ENCODE data around the gene SACM1L.
"Not testable (repeated sequence)": the region's sequence is repeated elsewhere in the genome, so short reads cannot be mapped to it uniquely, and the experiment has no call there.

Gene SACM1L

GRCh38 chr3:45746165-45746776 is 57.1 kb downstream of the SACM1L start:
- no peak for DNase-seq

DNA sequence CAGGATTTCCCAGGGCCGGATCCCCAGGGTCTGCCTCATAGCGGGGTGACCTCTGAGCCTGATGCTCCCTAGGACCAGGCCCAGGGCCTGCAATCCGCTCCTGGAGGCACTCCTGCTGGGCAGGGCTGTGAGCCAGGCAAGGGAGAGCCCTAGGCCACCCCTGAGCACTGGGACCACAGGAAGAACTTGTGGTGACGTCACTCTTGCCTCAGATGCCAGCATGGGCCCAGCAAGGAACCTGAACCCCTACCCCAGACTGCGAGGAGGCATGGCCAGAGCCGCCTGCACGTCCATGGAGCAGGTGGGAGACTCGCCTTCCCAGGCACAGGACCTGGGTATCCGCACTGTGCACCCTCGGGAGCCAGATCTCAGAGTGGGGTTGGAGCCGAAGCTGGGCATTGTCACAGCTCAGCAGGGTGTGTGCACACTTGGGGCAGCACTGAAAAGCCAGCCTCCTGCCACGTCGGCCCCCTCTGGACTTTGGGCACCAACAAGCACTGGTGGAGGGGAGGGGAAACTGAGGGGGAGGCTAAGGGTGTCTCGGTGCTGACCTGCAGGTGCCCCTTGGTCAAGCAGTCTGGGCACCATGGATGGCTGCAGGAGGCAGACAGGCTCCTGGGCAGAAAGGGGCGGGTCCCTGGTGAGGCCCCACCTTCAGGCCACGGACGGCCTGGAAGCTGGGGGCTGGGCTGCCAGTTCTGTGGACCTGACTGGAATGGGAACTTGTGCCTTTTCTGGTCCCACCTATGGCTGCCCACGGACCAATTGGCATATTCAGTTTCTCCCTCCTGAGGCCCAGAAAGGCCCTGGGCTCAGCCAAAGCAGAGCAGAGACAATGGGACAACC is 57.8 kb downstream of the SACM1L start:
- DNase-seq = no peak

GRCh38 chr3:45748068-45748467 is 58.9 kb downstream of the SACM1L start:
- DNase-seq = no peak

- DNase-seq = not testable (repeated sequence)
These were observed 59.9 kb downstream of the SACM1L start for GRCh38 chr3:45749036-45749600.

- DNase-seq = no peak
These were observed 60.7 kb downstream of the SACM1L start for GRCh38 chr3:45749880-45750279.

DNA sequence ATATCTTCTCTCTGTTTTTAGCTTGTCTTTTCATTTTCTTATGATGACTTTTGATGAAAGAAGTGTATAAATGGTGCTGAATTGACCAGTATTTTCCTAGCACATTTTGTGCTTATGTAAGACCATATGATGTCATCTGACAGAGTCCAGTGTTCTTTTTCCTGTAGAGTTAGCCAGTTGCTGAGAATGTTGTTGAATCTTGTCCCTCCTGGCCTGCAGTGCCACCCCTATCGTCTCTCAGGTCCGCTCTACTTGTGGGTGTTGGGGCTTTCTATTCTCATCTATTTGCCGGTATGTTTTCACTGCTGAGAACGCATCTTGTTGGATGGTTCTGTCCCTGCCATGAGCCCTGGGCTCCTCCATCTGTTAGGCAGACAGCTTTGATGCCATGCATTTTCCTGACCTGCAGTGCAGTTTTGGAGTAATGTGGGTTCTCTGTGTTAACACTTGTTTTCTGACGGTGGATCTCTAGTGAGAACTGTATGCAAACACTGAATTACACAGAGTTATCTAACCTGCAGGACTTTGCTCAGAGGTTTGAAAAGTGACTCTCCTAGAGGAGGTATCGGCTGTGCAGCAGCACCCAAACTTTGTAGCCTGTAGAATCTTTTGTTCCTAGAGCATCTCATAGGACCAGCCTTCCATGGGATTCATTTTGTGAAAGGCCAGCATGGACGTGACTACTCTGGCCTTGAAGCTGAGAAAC is 62.5 kb downstream of the SACM1L start:
- no peak for DNase-seq

- DNase-seq = no peak
These were observed 63.9 kb downstream of the SACM1L start for GRCh38 chr3:45753095-45753494.

DNA sequence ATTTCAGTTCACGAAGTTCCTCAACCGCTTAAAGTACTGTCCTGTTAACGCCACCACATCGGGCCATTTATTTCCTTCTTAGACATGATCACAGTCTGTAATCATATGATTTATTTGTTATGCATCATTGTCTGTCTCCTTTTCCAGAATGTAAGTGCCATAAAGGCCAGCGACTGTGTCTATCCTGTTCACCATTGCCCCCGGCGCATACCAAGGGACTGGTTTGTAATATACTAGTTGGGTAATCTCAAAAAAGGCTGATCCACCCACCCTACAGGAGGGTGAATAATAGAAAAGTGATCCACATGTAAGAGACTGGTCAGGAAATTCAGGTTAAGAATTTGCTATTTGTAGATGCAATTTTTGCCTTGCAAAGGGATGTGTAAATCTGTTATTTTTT is 65.3 kb downstream of the SACM1L start:
- DNase-seq = no peak

DNA sequence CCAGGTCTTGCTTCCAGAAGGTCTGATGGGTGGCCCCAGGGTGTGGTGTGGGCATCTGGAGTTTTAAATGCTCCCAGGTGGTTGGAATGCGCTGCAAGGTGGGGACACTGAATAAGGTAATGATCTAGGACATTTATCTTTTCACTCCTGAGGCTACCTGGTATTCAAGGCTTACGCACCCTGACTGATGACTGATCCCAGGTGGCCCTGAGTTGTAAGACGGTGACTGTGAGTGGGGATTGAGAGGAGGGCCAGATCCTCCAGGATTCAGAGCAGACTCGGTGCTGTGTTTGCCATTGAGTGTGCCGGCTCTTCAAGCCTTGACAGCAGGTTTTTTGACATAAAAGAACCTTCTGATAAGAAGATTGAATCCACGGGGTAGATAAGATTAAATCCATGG is 66.9 kb downstream of the SACM1L start:
- no peak for DNase-seq

GRCh38 chr3:45757141-45757540 is 67.9 kb downstream of the SACM1L start:
- DNase-seq = not testable (repeated sequence)

DNA sequence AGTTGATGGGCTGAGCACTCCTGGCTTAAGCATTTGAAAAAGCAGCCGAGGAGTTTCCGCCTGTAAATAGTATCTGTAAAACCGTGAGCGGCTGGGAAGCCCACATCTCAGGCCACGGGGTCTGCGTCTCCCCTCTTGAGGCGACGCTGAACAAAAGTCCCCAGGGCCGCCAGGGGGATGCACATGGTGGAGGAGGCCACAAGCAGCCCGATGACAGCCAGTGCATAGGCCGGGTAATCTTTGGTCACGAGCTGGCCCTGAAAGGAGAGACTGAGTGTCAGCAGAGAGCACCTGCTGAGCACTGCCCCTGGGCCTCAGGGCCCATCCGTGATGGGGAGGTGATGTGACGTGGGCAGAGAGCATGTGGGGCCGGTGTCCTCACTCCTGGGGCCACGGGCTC is 69.7 kb downstream of the SACM1L start:
- no peak for DNase-seq

DNA sequence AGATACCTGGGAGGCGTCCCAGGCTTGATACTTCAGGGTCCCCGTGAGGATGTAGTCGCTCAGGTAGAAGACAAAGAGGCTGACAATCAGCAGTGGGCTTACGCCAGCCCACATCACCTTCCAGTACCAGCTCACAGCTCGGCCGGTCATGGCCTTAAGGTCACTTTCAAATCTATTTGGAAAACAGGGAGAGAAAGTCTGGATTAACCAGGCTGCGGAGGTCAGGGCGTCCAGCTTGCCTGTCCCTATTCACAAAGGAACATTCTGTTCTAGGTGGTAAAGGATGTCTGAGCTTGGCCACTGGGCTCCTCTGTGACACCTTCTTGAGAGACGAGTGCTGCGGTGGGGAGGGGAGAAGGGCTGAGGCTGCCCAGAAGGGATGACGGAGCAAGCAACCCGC is 70.7 kb downstream of the SACM1L start:
- DNase-seq = no peak

DNA sequence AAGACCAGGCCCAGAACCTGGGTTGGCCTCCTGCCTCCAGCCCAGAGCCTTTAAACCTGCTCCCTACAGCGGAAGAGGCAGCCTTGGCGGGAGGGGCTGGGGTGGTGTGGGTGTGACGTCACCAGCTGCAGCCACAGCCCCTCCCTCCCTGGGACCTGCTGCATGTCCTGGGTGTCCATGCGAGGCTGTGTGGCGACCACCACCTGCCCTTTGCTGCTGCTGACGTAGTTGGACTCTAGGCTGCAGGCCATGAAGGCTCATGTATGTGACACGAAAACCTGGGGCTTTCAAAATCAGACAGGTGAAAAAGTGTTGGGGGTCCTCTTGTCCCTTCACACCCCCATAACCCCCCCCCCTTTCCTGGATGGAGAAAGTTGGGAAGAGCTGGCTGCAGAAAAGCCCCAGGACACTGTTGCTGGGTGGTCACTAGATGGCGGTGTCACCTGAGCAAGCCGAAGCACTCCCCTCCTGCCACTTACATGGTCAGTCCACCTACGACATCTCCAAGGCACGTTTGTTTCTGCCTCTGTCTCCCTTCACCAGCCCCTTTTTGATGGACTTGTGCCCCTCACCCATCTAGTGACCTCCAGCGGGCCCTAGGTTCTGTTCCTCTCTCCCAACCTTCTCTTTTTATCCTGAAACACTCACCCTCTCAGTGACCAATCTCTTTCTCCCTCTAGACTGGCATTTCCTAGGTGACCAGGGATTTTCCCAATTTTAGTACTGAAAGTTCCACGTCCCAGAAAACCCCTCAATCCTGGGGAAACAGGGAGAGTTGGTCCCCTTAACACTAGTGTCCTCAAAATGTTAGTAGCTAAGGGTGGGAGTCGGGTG is 71.9 kb downstream of the SACM1L start:
- DNase-seq = peak; percentile 77

GRCh38 chr3:45761831-45762230 is 72.6 kb downstream of the SACM1L start:
- DNase-seq = no peak

DNA sequence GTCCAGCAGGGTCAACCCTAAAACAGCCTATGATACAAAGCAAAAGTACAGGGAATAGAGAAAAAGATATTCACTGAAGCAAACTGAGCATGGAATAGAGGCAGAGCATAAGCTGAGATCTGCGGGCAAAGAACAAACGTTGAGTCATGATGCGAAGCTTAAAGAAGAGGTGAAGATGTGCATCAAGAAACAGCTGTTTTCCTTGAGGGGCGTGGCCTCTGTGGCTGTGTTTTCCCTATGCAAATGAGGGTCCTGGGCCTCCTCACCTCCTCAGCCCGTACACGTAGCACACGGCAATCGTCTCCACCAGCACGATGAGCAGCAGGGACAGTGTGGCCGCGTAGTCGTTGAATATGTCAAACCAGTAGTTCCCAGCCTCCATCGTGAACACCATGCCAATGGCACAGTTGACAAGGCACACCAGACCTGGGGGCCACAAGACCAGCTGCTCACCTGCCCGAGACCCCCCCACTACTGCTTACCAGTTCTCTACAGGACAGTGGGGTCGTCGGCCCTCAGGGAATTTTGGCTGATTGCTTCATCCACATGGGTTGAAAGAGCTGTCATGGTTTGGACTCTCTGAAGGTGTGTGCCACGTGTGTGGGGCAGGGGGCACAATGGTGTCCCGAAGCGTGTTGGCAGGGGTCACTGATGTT is 73.6 kb downstream of the SACM1L start:
- DNase-seq = no peak

GRCh38 chr3:45763303-45763675 is 74.1 kb downstream of the SACM1L start:
- DNase-seq = no peak

DNA sequence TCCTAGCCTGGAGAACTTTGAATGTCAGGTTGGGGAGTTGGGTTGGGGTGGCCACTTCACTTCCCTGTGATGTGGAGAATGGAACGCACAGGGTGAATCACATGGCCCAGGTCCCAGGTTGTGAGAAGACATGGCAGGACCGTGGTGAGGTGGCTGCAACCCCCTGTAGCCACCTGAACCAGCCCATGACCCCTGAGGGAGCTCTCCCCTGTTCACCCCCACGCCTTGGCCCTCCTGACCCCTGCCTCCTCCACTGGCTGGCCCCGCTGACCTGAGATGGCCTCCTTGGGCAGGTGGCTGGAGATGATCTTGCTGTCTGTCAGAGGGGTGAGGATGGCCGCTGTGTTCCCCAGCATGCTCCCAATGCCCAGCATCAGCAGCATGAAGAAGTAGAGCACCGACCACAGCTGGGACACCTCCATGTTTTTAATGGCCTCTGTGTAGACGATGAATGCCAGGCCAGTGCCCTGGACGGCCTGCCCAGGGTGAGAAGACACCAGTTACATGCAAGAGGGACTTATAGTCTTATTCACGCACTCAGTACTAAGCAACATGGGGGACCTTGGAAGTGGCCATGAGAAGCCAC is 76.2 kb downstream of the SACM1L start:
- DNase-seq = no peak

GRCh38 chr3:45765958-45766357 is 76.8 kb downstream of the SACM1L start:
- no peak for DNase-seq

DNA sequence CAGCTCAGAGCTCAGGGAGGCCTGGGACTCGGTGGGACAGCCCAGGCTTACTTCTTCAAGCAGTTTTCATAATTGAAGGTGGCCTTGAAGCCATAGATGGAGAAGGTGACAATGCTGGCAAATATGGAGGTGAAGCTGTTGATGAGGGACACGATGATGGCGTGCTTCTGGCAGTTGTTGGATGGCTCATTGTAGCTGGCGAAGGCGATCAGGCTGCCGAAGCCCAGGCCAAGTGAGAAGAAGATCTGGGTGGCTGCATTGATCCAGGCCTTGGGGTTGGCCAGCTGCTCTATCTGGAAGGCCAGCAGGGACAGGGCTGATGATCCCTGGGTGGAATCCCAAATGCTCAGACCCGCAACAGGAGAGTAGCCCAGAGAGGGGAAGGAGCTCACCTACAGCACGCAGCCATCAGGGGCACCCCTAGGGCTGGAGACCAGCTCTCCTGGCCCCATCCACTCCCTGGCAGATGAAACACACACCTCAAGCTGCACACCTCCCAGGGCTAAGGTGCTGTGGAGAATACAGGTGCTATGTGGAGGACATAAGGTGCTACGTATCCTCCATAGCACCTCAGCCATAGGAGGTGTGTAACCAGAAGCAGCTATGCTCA is 82.1 kb downstream of the SACM1L start:
- DNase-seq = no peak

DNA sequence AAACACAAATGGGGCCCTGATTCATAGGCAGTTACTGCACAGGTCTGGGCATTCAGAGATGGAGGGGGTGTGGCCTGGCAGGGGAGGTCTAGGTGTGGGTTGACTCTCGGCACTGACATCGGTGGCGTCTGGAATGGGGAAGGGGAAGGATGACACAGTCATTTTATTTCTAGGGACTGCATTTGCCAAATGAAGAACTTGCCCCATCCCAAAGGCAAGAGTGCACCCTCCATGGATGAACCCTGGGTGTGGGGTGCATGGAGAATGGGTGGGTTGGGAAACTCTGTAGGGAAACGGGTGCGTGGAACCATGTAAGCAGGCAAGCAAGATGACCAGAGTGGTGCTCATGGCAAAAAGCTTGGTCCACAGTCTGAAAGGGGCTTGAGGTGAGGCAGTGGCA is 82.6 kb downstream of the SACM1L start:
- no peak for DNase-seq

- DNase-seq = no peak
These were observed 83.3 kb downstream of the SACM1L start for GRCh38 chr3:45772341-45773035.

All from retina (tissue), 1 donor.